Activated T-cell treated with anti-CD3 and anti-CD28 coated beads, Interleukin-2, amount 50 U/mL, for 48 hours (primary cell): ENCODE results near the gene ZNF860.
A peak's percentile ranks its signal among the peaks of the same experiment; 100 is the strongest.
"Not testable (repeated sequence)": the region's sequence is repeated elsewhere in the genome, so short reads cannot be mapped to it uniquely, and the experiment has no call there.

Experiments used
- DNase-seq, 2 experiments: peaks; one replicate each; pipeline ENCODE4 v3.0.0-alpha.2; 2020

The ZNF860 gene

DNA sequence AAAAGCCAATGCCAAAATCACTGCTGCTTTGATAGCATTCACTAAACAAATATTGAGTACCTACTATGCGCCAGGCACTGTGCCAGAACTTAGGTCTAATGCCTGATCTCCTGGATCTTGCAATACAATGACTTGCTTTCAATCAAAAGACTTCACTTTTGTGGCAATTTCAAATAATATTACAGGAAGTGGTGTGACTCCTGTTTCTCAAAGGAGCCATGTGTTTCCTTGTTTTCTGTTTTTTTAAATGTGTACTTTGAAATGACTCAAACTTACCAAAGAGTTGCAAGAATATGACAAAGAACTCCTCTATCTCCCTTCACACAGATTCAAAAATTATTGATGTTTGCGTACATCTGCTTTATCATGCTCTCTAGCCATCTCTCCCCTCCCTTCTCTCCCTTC is 18.7 kb upstream of the ZNF860 start:
- DNase-seq, result no peak

DNA sequence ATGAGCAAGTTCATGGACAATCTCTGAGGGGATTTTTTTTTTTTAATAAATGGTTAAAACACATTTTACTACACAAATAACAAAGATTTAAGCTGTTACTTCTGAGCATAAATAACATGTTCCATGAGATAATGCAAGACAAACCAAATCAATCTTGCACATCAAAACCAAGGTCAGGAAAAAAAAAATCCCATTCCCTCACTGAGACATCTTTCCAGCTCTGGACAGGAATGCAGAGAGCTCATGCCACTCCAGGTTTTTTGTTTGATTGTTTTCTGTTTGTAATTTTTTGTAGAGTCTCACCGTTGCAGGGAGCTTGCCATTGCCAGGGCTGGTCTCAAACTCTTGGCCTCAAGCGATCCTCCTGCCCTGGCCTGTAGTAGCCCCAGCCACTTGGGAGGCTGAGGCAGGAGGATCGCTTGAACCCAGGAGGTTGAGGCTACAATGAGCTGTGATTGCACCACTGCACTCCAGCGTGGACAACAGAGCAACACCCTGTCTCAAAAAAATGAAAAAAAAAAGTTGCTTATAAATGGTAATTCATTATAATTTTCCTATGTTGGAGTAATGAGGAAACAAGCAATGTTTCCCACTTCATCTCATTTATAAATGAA is 14.5 kb upstream of the ZNF860 start:
- no peak for DNase-seq

DNA sequence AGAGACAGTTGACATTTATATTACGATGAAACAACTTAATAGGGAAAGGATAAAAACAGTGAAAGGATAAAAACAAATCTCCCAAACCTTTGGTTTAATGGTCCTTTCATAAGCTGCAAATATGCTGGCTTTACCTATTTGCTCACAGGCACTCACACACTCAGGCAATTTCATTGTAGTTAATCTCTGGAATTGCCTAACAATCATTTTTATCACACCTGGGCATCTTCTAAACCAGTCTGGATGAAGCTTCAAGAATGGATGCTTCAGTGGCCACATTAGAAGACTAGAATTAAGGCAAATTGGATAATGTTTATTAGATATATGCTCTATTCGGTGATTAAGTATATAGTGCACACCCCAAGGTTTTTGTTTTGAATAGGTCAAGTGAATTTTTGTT is 14.0 kb upstream of the ZNF860 start:
- DNase-seq, result no peak

DNA sequence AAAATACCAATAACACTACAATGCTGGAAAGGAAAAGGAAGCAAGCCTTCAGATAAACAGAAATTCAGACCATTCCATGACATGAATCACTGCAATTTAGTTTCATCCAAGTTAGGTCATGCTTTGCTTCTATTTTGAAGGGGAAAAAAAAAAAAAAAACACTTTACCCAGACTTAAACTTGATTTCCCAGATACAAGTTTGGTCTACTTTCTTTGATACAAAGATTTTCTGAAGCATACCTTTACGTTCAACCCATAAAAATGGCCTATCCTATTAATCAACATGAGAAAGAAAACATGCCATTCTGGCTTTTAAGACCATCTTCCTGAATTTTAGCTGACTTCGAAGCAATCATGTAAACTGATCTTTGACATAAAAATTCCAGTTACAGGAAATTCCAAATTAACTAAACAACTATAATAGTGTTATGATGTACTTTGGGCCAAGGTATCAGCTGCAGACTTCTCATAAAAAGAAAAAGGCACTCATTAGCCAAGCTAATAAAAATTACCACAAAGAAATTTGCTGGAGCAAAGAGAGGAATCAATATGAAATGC is 13.1 kb upstream of the ZNF860 start:
- DNase-seq, result no peak

DNA sequence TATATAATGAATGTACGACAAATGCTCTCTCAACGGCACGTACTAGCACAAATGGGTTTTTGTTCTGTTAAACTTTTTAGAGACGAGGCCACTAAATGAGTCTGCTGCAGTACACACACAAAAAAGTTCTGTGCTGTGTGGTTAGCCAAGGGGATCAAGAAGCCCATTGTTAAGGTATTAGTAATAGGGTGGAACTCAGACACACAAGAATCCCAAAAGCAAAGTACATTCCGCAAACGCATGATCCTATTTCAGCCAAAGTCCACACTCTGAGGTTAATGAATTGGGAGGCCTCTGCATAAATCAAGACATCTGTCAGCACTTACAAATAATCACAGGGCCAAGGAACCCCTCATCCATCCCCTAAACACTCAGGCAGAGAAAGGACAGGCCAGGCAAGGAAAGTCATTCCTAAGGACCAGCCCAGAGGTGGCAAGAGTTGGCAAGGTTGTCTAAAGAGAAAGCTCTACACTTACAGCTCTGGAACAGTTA is 12.6 kb upstream of the ZNF860 start:
- no peak for DNase-seq

DNA sequence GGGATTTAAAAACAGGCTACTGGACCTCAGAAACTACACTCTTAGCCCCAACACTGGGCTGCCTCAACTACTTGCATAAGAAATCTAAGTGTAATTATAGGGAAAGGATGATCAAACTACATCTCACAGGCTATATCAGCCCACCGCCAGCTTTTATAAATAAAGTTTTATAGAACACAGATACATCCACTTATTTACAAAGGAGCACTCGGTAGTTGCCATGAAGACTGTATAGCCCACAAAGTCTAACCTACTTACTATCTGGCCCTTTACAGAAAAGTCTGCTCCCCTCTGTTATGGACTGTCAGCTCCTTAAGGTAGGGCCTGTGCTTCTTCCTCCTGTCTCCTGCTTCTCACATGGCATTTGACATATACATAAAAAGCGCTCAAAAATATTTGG is 9.9 kb upstream of the ZNF860 start:
- no peak for DNase-seq

DNA sequence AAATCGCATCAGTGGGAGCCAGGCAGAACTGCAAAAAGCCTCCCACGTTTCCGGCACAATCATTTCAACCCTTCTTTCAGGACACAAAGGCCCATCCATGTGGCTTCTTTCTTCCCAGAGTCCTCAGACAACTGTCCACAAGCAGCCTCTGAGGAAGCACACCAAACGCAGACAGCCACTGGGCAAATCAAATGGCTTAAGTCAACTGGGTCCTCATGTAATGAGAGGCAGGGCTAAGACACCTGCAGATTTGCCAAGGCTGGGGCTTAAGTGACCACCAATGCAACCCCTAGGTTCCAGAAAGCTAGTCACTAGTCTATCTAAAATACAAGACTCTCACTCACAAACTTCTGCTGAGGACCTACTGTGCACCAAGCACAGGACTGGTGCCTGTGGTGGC is 8.5 kb upstream of the ZNF860 start:
- DNase-seq, result no peak

DNA sequence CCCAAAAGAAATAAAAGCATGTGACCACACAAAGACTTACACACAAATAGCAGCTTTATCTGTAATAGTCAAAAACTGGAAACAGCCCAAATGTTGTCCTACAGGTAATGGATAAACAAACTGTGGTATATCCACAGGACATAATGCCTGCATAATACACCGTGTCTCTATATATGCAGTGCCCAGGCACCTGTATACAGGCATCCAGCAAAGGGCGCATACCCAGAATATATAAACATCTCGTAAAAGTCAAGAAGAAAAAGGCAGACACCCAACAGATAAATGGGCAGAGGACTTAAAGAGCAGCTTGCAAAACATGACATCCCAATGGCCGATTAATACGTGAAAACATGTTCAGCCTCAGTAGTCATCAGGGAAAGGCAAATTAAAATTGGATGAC is 7.7 kb upstream of the ZNF860 start:
- DNase-seq, result no peak

DNA sequence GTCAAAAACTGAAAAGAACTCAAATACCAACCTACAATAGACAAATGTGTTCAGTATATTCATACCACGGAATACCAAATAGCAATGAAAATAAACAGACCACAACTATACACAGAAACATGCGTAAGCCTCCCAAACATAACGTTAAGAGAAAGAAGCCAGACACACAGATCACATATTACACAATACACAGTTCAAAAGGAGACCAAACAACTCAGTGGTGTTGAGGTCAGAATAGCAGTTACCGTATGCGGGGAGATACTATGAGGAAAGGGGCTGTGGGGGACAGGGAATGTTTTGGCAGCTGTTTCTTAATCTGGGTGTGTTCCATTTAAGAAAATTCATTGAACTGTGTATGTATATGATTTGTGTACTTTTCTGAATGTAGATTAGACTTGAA is 7.1 kb upstream of the ZNF860 start:
- DNase-seq, result no peak

DNA sequence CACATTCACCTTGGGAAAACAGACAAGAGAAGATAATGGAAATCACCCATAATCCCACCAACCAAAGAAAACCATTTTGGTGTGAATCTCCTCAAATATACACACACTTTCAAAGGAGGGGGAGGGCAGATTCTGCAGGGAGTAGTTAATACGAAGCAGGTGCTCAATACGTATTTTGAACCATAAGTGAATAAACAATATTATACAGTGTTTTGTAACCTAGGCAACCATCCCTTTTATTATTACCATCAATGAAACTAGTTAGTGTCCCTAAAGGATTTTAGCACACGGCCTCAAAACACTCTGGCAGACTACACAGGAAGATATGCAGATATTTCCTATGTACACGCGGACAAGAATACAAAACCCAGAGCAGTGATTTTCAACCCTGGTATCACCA is 6.6 kb upstream of the ZNF860 start:
- no peak for DNase-seq

DNA sequence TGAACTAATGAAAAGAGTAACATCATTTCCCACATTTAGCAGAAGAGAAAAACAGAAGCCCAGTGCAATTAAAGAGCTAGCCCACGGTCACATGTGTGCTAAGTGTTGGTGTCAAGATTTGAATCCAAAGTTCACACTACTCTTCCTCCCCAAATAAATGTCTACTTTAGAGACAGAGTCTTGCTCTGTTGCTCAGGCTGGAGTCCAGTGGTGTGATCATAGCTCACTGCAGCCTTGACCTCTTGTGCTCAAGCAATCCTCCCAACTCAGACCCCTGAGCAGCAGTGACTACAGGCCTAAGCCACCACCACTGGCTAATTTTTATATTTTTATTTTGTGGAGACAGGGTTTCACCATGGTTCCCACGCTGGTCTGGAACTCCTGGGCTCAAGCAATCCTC is 5.2 kb upstream of the ZNF860 start:
- no peak for DNase-seq

DNA sequence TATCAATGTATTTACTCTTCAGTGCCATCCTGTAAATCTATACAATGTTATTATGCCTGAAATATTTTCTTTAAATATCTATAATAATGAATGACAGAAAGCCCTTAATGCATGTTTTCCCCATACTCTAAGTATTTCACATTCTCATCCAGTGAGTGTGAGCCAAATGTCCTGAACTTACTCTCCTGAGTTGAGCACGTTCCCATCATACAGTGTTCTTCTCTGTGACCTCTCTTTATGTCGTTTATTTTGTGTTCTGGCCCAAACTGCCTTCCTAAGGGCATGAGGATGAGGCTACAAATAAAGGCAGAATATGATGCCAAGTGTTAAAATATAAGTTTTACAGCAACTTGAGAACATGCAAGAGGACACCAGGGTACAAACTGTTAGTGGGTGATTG is 3.8 kb upstream of the ZNF860 start:
- no peak for DNase-seq

DNA sequence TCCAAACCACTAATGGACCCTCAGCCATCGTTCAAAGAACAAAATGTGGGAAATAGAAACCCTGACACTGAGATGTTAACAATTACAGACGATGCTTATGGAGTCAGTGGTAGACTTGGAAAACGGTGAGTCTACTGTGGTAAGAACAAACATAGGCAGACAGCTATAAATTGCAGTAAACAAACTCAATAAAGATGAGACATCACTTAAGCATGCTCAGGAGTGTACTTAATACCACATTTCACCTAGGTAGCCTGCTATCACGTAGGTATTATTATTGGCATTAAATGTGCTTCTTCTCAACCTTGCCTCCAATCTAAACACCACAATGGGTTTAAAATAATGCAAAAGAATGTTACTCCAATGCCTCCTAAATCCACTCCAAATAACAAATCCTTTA is 3.0 kb upstream of the ZNF860 start:
- no peak for DNase-seq

DNA sequence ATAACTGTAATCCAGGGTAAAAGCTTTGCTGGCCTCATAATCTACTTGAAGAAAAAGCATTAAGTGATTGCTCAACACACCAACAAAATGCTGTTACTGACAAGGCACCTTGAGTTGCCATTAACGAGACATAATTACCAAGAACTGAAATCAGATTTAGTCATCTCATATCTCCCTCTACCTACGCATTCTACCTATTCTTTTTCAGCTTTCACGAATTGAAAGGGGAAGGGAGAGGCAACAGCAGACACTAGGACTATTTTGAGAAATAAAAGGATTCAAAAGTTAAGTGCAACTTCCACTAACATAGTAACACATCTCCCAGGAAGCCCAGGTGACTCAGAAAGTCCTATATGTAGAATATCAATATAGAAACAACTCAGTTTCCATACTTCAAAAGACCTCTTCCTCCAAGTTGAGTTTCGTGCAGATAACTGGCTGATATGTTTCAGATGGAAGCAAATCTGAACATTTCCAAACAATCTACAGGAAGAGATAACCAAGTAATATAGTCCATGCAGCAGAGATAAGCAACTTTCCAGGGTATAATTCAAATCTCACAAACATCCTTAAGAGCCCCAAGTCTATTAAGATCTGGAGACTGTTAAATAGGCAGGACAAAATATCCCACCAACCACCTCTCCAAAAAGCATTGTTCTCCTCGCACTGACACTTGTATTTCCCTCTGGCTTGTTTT is 2.4 kb upstream of the ZNF860 start:
- no peak for DNase-seq

DNA sequence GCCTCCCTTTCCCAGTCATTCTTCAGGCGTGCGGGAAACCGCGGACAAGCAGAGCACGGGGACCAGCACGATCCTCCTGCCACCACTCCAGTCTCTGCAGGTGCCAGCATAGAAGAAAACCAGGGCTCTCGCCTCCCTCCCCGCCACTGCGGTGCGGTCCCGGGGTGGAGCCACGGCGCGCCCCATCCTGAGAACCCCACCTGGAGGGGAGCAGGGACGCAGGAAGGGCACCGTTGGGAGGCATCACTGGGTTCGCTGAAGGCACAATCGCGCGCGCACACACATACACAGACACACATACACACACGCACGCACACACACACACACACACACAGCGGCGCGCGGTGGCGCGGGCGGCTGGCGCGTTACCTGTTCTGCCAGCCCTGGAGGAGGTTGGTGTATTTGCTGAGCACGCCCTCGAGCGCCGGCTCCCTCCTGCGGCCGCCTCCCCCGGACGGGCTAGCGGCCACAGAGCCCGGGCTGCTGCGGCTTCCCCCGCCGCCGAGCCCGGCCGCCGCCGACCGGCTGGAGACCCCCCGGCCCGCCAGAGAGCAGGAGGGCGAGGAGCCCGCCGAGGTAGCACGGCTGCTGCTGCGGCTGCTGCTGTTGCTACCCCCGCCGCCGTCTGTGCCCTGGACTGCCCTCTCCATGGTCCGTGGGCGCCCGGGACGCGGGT is 882 bp upstream of the ZNF860 start:
- peak; percentile 65 to 69 for DNase-seq

DNA sequence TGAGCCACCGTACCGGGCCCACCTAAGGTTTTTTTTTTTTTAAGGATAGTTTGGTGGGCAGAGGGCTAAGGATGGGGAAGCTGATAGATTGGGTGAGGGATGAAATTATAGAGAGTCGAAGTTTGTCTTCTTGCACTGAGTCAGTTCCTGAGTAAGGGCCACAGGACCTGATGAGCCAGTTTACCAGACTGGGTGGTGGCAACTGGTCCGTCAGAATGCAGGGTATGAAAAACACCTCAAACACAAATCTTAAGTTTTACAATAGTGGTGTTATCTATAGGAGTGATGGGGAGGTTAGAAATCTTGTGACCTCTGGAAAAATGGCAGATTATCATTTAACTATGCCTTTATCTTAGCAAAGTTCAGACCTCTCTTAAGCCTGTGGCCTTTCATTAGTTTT is 2.8 kb downstream of the ZNF860 start:
- DNase-seq, result no peak

DNA sequence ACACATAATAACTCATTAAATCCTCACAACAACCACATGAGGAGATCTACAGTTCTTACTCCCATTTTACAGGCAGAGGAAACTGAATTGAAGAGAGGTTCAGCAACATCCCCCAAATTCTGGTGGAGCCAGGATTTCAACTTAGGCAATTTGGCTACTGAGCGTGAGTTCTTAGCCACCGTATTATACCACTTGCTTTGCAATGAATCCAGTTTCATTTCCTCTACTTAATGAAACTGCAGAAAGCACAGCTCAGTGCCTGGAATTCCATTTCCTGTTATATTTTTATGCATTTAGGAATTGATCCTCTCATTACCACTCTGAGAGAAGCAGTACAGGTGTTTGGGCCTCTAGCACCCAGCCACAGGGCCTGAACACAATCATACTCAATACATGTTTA is 4.3 kb downstream of the ZNF860 start:
- DNase-seq, result no peak

DNA sequence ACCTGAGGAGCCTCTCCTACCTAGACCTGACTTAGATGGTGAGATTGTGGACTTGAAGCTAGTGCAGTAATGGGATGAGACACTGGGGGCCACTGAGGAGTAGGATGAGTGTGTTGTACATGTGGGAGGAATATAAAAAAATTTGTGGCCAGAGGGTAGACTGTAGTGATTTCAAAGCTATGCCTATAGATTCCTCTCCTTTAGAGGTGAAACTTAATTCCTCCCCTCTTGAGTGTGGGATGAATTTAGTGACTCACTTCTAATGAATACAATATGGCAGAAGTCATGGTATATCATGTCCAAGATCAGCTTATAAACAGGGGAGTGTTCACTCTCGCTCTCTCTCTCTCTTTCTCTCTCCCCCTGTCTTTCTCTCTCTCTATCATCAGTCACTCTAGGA is 6.7 kb downstream of the ZNF860 start:
- no peak for DNase-seq

DNA sequence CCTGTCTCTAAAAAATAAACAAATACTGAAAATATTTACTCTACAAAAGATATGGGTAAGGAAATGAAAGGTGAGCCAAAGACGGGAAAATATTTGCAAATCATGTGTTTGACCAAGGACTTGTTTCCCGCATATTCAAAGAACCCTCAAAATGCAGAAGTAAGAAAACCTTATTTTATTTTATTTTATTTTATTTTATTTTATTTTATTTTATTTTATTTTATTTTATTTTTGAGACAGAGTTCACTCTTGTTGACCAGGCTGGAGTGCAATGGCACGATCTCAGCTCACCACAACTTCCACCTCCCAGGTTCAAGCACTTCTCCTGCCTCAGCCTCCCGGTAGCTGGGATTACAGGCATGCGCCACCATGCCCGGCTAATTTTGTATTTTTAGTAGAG is 11.4 kb downstream of the ZNF860 start:
- not testable (repeated sequence) for DNase-seq

DNA sequence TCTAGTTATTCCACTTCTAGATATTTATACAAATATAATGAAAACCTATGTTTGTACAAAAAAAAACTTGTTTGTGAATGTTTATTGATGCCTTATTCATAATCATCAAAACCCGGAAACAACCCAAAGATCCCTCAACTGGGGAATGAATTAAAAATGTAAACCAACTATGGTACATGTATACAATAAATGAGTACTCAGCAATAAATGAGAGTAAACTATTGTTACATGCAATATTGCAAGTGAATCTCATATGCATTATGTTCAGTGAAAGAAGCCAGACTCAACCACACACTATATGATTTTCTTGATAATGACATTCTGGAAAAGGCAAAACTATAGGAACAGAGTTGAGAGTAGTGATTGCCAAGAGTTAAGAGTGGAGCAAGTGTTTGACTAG is 12.3 kb downstream of the ZNF860 start:
- no peak for DNase-seq

DNA sequence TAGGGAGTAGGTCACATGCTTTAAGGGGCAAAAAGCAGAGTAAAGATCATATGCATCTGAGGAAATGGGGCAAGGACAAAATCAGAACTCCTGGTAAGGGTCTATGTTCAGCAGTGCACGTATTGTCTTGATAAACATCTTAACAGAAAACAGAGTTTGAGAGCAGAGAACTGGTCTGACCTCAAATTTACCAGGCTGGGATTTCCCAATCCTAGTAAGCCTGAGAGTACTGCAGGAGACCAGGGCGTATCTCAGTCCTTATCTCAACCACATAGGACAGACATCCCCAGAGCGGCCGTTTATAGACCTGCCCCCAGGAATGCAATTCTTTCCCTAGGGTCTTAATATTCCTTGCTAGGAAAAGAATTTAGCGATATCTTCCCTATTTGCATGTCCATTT is 13.5 kb downstream of the ZNF860 start:
- not testable (repeated sequence) for DNase-seq

DNA sequence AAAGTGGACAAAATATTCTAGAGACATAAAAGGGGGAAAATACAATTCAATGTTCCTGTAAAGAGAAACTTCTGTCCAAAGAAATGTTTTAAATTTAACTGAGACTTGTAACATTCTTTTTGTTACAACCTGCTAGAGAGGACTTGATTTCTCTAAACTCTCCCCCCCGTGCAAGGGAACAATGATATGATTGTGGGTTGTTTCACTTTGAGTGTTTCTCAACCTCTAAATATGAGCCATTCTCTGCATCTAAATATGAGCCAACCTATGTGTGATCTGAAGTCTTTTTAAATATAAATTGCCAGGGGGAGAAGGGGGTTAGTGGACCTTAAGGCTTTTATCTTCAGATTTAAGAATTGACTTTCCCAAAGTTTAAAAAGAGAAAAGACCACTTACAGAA is 14.6 kb downstream of the ZNF860 start:
- no peak for DNase-seq

DNA sequence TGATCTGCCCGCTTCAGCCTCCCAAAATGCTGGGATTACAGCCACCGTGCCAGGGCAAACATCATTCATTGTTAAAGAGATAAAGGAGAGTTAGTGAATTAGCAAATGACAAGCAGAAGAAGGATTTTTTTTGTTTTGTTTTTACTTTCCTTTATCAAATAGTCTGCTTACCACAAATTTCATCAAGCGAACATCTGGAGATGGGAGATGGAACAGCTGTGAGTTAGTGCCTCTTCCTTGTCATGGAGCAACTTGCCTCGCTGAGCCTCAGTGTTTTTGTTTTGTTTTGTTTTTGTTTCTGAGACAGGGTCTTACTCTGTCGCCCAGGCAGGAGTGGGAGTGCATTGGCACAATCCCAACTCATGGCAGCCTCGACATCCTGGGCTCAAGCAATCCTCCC is 15.9 kb downstream of the ZNF860 start:
- no peak for DNase-seq

DNA sequence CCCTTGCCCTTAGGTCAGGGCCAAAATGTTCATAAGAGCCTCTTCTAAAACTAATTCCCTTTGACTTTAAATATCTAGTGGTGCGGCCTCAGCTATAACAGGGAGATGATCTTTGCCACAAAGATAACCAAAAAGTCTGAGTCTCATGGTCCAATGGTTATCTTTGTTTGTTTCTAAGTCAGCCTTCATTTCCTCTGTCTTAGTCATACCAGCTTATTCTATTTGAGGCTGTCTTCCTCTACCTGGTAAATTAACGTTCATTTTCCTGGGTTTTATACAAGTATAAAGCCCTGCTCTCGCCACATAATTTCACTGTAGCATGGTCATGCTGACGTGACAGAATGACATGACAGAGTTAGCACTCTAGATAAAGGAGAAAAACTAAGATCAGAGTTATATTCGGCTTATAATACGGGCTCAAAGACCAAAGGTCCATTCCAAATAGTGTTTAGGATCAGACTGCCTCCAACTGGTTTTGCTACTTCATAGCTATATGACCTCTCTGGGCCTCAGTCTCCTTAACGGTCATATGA is 18.4 kb downstream of the ZNF860 start:
- DNase-seq, result no peak
